Rectal smooth muscle tissue (tissue), 1 donor: Measurements from ENCODE around the gene CDHR4.
"Not testable (repeated sequence)": the region's sequence is repeated elsewhere in the genome, so short reads cannot be mapped to it uniquely, and the experiment has no call there.

Experiments used
- H3K27ac ChIP-seq: one replicate; pipeline ENCODE4 v1.7.0; 2013; ENCODE audit warnings: low read depth, low read length, inconsistent platforms
- H3K27me3 ChIP-seq: one replicate; pipeline ENCODE4 v1.7.0; 2013; ENCODE audit warnings: low read length; ENCODE audit not compliant: control insufficient read depth, insufficient read depth
- H3K36me3 ChIP-seq: one replicate; pipeline ENCODE4 v1.7.0; 2013; ENCODE audit warnings: low read length; ENCODE audit not compliant: control insufficient read depth, insufficient read depth
- H3K4me1 ChIP-seq: one replicate; pipeline ENCODE4 v1.7.0; 2013; ENCODE audit warnings: low read length; ENCODE audit not compliant: control insufficient read depth, insufficient read depth
- H3K4me3 ChIP-seq: one replicate; pipeline ENCODE4 v1.7.0; 2013; ENCODE audit warnings: low read length
- H3K9ac ChIP-seq: one replicate; pipeline ENCODE4 v1.7.0; 2013; ENCODE audit warnings: low read length

CDHR4 gene

GRCh38 chr3:49782277-49782676 lies 17.4 kb downstream of the CDHR4 start:
- not testable (repeated sequence) for H3K27me3 ChIP-seq, H3K27ac ChIP-seq, H3K9ac ChIP-seq, H3K4me3 ChIP-seq, H3K36me3 ChIP-seq
- peaks cover 19% of the 10 kb centered on the region for H3K4me1 ChIP-seq

GRCh38 chr3:49781415-49782199 lies 18.1 kb downstream of the CDHR4 start:
- Histone ChIP-seq H3K4me1 (peaks cover 13% of the 10 kb centered on the region), H3K27ac (no peak overlapping the region), H3K4me3 (no peak overlapping the region), H3K27me3 (no peaks in the 10 kb centered on the region), H3K36me3 (peaks cover 6% of the 10 kb centered on the region), H3K9ac (no peak overlapping the region)

DNA sequence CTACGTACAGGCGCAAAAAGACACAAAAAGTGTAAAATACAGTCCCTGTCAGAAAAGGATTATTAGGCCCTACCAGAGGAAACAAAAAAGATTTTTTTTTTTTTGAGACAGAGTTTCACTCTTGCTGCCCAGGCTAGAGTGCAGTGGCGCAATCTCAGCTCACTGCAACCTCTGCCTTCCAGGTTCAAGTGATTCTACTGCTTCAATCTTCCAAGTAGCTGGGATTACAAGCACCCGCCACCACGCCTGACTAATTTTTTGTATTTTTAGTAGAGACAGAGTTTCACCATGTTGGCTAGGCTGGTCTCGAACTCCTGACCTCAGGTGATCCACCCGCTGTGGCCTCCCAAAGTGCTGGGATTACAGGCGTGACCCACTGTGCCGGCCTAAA lies 18.7 kb downstream of the CDHR4 start:
- H3K27ac ChIP-seq, result not testable (repeated sequence)
- H3K4me1 ChIP-seq, result peaks cover 13% of the 10 kb centered on the region

GRCh38 chr3:49780080-49780974 lies 19.3 kb downstream of the CDHR4 start:
- H3K36me3 ChIP-seq, result peaks cover 6% of the 10 kb centered on the region
- no peak overlapping the region for H3K27ac ChIP-seq
- H3K4me1 ChIP-seq, result peaks cover 12% of the 10 kb centered on the region
- no peaks in the 10 kb centered on the region for H3K27me3 ChIP-seq
- peak overlapping the region; percentile 4 for H3K9ac ChIP-seq
- no peak overlapping the region for H3K4me3 ChIP-seq

More for the DNA sequence above, 18.7 kb downstream of the CDHR4 start:
- not testable (repeated sequence) for H3K27me3 ChIP-seq, H3K36me3 ChIP-seq, H3K4me3 ChIP-seq
- H3K9ac ChIP-seq, result peak overlapping the region; percentile 4

- no peak overlapping the region for H3K4me3 ChIP-seq
- H3K4me1 ChIP-seq, result peaks cover 12% of the 10 kb centered on the region
- H3K9ac ChIP-seq, result no peak overlapping the region
- peaks cover 6% of the 10 kb centered on the region for H3K36me3 ChIP-seq
- no peak overlapping the region for H3K27ac ChIP-seq
- no peaks in the 10 kb centered on the region for H3K27me3 ChIP-seq
These were observed 20.2 kb downstream of the CDHR4 start for GRCh38 chr3:49779358-49780079.

GRCh38 chr3:49776101-49776500 lies 23.6 kb downstream of the CDHR4 start:
- H3K4me1 ChIP-seq, result peaks cover 12% of the 10 kb centered on the region
- H3K4me3 ChIP-seq, H3K27me3 ChIP-seq, H3K36me3 ChIP-seq, H3K9ac ChIP-seq, H3K27ac ChIP-seq: not testable (repeated sequence)

GRCh38 chr3:49775538-49775937 lies 24.1 kb downstream of the CDHR4 start:
- peaks cover 10% of the 10 kb centered on the region for H3K4me1 ChIP-seq
- no peak overlapping the region for H3K4me3 ChIP-seq
- no peak overlapping the region for H3K9ac ChIP-seq
- no peaks in the 10 kb centered on the region for H3K36me3 ChIP-seq
- H3K27ac ChIP-seq, result peak overlapping the region; percentile 58
- no peaks in the 10 kb centered on the region for H3K27me3 ChIP-seq

DNA sequence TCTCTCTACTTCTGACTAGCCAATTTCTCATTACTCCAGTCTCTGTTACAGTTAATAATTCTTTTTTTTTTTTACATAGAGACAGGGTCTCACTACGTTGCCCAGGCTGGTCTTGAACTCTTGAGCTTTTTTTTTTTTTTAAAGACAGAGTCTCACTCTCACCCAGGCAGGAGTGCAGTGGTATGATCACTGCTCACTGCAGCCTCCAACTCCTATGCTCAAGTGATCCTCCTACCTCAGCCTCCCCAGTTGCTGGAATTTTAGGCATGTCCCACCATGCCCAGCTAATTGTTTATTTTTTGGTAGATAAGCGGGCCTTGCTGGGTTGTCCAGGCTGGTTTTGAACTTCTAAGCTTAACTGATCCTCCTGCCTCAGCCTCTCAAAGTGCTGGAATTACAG lies 27.0 kb downstream of the CDHR4 start:
- Histone ChIP-seq H3K4me1 (peaks cover 7% of the 10 kb centered on the region), H3K27me3 (no peaks in the 10 kb centered on the region), H3K4me3 (no peak overlapping the region), H3K36me3 (no peaks in the 10 kb centered on the region), H3K27ac (no peak overlapping the region), H3K9ac (no peak overlapping the region)

DNA sequence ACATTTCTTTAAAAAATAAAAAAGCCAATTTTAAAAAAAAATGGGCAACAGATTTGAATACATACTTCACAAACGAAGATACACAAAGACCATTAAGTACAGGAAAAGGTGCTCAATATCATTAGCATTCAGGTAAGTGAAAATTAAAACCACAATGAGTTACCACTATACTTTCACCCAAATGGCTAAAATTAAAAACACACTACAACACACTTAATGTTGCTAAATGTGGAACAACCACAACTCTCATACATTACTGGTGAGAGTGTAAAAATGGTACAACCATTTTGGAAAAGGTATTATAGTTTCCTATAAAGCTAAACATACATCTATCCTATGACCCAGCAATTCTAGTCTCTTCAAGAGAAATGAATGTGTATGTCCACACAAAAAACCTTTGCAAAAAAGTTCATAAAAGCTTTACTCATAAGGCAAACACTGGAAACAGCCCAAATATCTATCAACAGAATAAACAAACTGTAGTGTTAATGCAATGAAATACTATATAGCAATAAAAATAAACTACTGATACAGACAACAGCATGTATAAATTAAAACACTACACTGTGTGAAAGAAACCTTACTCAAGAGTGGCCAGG lies 28.2 kb downstream of the CDHR4 start:
- no peak overlapping the region for H3K27ac ChIP-seq
- peaks cover 7% of the 10 kb centered on the region for H3K4me1 ChIP-seq
- H3K9ac ChIP-seq, result no peak overlapping the region
- H3K27me3 ChIP-seq, result no peaks in the 10 kb centered on the region
- H3K36me3 ChIP-seq, result no peaks in the 10 kb centered on the region
- no peak overlapping the region for H3K4me3 ChIP-seq

DNA sequence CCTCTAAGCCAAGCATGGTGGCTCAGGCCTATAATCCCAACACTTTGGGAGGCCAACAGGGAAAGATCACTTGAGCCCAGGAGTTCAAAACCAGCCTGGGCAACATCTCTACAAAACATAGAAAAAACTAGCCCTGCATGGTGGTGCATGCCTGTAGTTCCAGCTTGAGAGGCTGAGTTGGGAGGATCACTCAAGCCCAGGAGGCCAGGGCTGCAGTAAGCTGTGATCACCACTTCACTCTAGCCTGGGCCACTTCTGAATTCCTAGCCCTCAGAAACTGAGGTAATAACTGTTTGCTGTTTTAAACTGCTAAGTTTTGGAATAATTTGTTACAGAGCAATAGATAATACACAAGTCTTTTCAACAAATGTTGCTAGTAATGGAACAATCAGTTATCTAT lies 29.7 kb downstream of the CDHR4 start:
- no peaks in the 10 kb centered on the region for H3K27me3 ChIP-seq
- no peak overlapping the region for H3K9ac ChIP-seq
- H3K27ac ChIP-seq, result no peak overlapping the region
- H3K4me3 ChIP-seq, result no peak overlapping the region
- no peaks in the 10 kb centered on the region for H3K36me3 ChIP-seq
- peaks cover under 1% of the 10 kb centered on the region for H3K4me1 ChIP-seq

- Histone ChIP-seq H3K27me3 (no peaks in the 10 kb centered on the region), H3K36me3 (no peaks in the 10 kb centered on the region), H3K4me1 (no peaks in the 10 kb centered on the region), H3K4me3 (no peak overlapping the region), H3K9ac (no peak overlapping the region), H3K27ac (no peak overlapping the region)
These were observed 30.3 kb downstream of the CDHR4 start for GRCh38 chr3:49769286-49769915.
